Right ventricle myocardium superior (tissue), 1 donor: ENCODE data around the gene UBASH3A. TPM values are rescaled to one million over a fixed set of nuclear protein-coding genes. Genes with fewer than 3 reads are reported as not detected.
A peak's percentile ranks its signal among the peaks of the same experiment; 100 is the strongest.
"Not testable (repeated sequence)": the region's sequence is repeated elsewhere in the genome, so short reads cannot be mapped to it uniquely, and the experiment has no call there.

Experiments used
- ATAC-seq: fragments of 200-7000 bp; cut with Tn5 transposase; one replicate; pipeline ENCODE4 v1.9.1; 2020; ENCODE audit warnings: mild to moderate bottlenecking; ENCODE audit not compliant: poor library complexity
- DNase-seq: peaks from one replicate; pipeline ENCODE4 v3.0.0-alpha.2; 2020
- intact Hi-C: fragments of 100-400 bp; cut with DNase I; formaldehyde crosslinking; loops from one replicate; pipeline ENCODE4 v1.11.2; 2022
- total RNA-seq: library from RNA; stranded (reverse); fragmentation: NEBNext Ultra II Directional; extraction: Animal tissue kit (Norgen Biotek cat#: 25700); gene quantifications from one replicate; pipeline ENCODE4 v1.2.1, GENCODE V29; 2021
- donor health status: DM: no; HTN: yes; CAD: no; lungs with severe emphysema.

UBASH3A gene
- total RNA-seq, 1 donor from 2014 or later: not detected

- ATAC-seq, DNase-seq, intact Hi-C loops: not testable (repeated sequence)
These were observed 66.0 kb downstream of the UBASH3A start for GRCh38 chr21:42469726-42470125.

GRCh38 chr21:42471206-42471605 lies 67.5 kb downstream of the UBASH3A start:
- intact Hi-C loops: no loop called here
- ATAC-seq: no peak
- no peak for DNase-seq

GRCh38 chr21:42471716-42472330 lies 68.1 kb downstream of the UBASH3A start:
- DNase-seq: no peak
- intact Hi-C loops: no loop called here
- no peak for ATAC-seq

- intact Hi-C loops: no loop called here
- ATAC-seq (no peak), DNase-seq (no peak)
These were observed 68.8 kb downstream of the UBASH3A start for GRCh38 chr21:42472521-42472920.

GRCh38 chr21:42473498-42474042 lies 69.9 kb downstream of the UBASH3A start:
- intact Hi-C loops: no loop called here
- ATAC-seq: no peak

GRCh38 chr21:42474043-42474831 lies 70.5 kb downstream of the UBASH3A start:
- DNase-seq (no peak), ATAC-seq (peak; percentile 31)
- intact Hi-C loops: no loop called here

More at GRCh38 chr21:42473498-42474042, 69.9 kb downstream of the UBASH3A start:
- no peak for DNase-seq

GRCh38 chr21:42475036-42475435 lies 71.3 kb downstream of the UBASH3A start:
- ATAC-seq: no peak
- no peak for DNase-seq
- intact Hi-C loops: no loop called here

GRCh38 chr21:42475526-42476387 lies 72.1 kb downstream of the UBASH3A start:
- ATAC-seq (no peak), DNase-seq (no peak)
- intact Hi-C loops: no loop called here

- DNase-seq (no peak), ATAC-seq (no peak)
- intact Hi-C loops: no loop called here
These were observed 73.0 kb downstream of the UBASH3A start for GRCh38 chr21:42476388-42477331.

- DNase-seq (no peak), ATAC-seq (no peak)
- intact Hi-C loops: no loop called here
These were observed 74.8 kb downstream of the UBASH3A start for GRCh38 chr21:42478504-42478903.

- intact Hi-C loops: no loop called here
- DNase-seq (no peak), ATAC-seq (no peak)
These were observed 75.9 kb downstream of the UBASH3A start for GRCh38 chr21:42479582-42479981.

- DNase-seq (no peak), ATAC-seq (no peak)
- intact Hi-C loops: no loop called here
These were observed 77.0 kb downstream of the UBASH3A start for GRCh38 chr21:42480736-42481135.

GRCh38 chr21:42481169-42481568 lies 77.5 kb downstream of the UBASH3A start:
- ATAC-seq (no peak), DNase-seq (no peak)
- intact Hi-C loops: no loop called here

- ATAC-seq (no peak), DNase-seq (no peak)
- intact Hi-C loops: no loop called here
These were observed 81.3 kb downstream of the UBASH3A start for GRCh38 chr21:42484966-42485365.

GRCh38 chr21:42486072-42486471 lies 82.4 kb downstream of the UBASH3A start:
- DNase-seq (no peak), ATAC-seq (no peak)
- intact Hi-C loops: no loop called here

- DNase-seq: no peak
- intact Hi-C loops: no loop called here
- ATAC-seq: no peak
These were observed 82.8 kb downstream of the UBASH3A start for GRCh38 chr21:42486531-42486930.

GRCh38 chr21:42489006-42489563 lies 85.4 kb downstream of the UBASH3A start:
- ATAC-seq (no peak), DNase-seq (no peak)
- intact Hi-C loops: no loop called here

GRCh38 chr21:42489991-42490390 lies 86.3 kb downstream of the UBASH3A start:
- intact Hi-C loops: no loop called here
- no peak for ATAC-seq
- DNase-seq: no peak
